ENCODE data around the gene SERPINA5.

DNA sequence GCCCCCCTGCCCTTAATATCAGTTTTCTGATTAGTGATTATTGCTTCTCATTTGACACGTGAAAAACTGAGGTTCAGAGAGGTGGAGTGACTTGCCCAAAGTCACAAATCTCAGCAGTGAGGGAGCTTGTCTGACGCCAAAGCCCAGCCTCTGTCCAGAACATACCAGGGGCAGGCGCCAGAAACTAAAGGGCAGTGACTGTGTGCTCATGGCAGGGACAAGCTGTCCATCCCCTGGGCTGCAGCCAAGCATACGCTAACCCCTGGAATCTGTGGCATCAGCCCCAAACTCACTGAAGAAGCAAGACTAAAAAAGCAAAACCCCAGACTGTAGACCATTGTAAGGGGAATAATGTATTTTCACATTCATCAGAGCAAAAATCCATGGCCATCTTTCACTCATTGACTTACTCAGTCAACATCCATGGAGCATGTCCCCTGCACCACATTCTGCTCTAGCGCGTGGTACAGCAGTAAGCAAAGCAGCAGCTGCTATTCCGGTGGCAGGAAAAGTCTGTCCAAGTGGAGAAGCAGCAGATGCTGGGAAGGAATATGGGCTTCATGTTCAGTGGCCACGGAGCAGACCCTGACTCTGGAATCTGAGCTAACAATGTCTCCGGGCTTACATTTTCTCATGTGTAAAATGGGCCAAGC, 21.5 kb upstream of the SERPINA5 start:
- TF ChIP-seq CTCF (IDR thresholded peaks at IDR 0.05) = no peak
- TF ChIP-seq POLR2A (IDR thresholded peaks at IDR 0.05) = no peak

Measured in lower leg skin (tissue), 3 donors.